ENCODE data around the gene ATRNL1.

The ATRNL1 gene

GRCh38 chr10:115163129-115163528, 70.0 kb downstream of the ATRNL1 start:
- H3K27me3 ChIP-seq (replicated peaks; ENCODE audit: insufficient read depth, low read length): no peaks in the 10 kb centered on the region
- H3K9me3 ChIP-seq (replicated peaks; ENCODE audit: insufficient read depth, low read length): no peaks in the 10 kb centered on the region

GRCh38 chr10:115164220-115164619, 71.1 kb downstream of the ATRNL1 start:
- no peaks in the 10 kb centered on the region for H3K4me1 ChIP-seq (ENCODE audit: low read length)
- no peak for DNase-seq
- TF ChIP-seq EZH2phosphoT487 (IDR thresholded peaks at IDR 0.05; ENCODE audit: low read length) (no peak), CTCF (IDR thresholded peaks at IDR 0.05; ENCODE audit: low read length) (no peak), EZH2 (optimal IDR thresholded peaks at IDR 0.05; ENCODE audit: low read depth, low read length) (no peak)
- no peak overlapping the region for H3K9ac ChIP-seq (ENCODE audit: low read length)
- H3K9me3 ChIP-seq (replicated peaks; ENCODE audit: insufficient read depth, low read length): no peaks in the 10 kb centered on the region
- no peaks in the 10 kb centered on the region for H4K20me1 ChIP-seq (ENCODE audit: insufficient read depth, low read length)
- no peak overlapping the region for H3K4me2 ChIP-seq (ENCODE audit: low read depth, low read length)
- H3K27me3 ChIP-seq (replicated peaks; ENCODE audit: insufficient read depth, low read length): no peaks in the 10 kb centered on the region
- no peaks in the 10 kb centered on the region for H3K36me3 ChIP-seq (replicated peaks; ENCODE audit: insufficient read depth, low read length)
- no peak overlapping the region for H3K4me3 ChIP-seq (ENCODE audit: low read length)
- H2AFZ ChIP-seq (ENCODE audit: low read length): no peak overlapping the region
- H3K9me2 ChIP-seq (replicated peaks; ENCODE audit: insufficient read depth, low read length): no peaks in the 10 kb centered on the region
- no peak overlapping the region for H3K27ac ChIP-seq (ENCODE audit: low read length)
- H3F3A ChIP-seq (ENCODE audit: insufficient read depth, low read length): no peaks in the 10 kb centered on the region
- H3K79me2 ChIP-seq (ENCODE audit: low read length): no peaks in the 10 kb centered on the region

More at GRCh38 chr10:115163129-115163528, 70.0 kb downstream of the ATRNL1 start:
- no peak overlapping the region for H3K9ac ChIP-seq (ENCODE audit: low read length)
- no peaks in the 10 kb centered on the region for H3K9me2 ChIP-seq (replicated peaks; ENCODE audit: insufficient read depth, low read length)
- TF ChIP-seq EZH2phosphoT487 (IDR thresholded peaks at IDR 0.05; ENCODE audit: low read length) (no peak), CTCF (IDR thresholded peaks at IDR 0.05; ENCODE audit: low read length) (no peak), EZH2 (optimal IDR thresholded peaks at IDR 0.05; ENCODE audit: low read depth, low read length) (no peak)
- H3F3A ChIP-seq (ENCODE audit: insufficient read depth, low read length): no peaks in the 10 kb centered on the region
- no peaks in the 10 kb centered on the region for H3K79me2 ChIP-seq (ENCODE audit: low read length)
- H3K36me3 ChIP-seq (replicated peaks; ENCODE audit: insufficient read depth, low read length): no peaks in the 10 kb centered on the region
- H2AFZ ChIP-seq (ENCODE audit: low read length): no peak overlapping the region
- no peak overlapping the region for H3K27ac ChIP-seq (ENCODE audit: low read length)
- no peak overlapping the region for H3K4me3 ChIP-seq (ENCODE audit: low read length)
- no peaks in the 10 kb centered on the region for H4K20me1 ChIP-seq (ENCODE audit: insufficient read depth, low read length)
- H3K4me2 ChIP-seq (ENCODE audit: low read depth, low read length): no peak overlapping the region
- H3K4me1 ChIP-seq (ENCODE audit: low read length): no peaks in the 10 kb centered on the region
- DNase-seq: no peak

GRCh38 chr10:115167751-115168150, 74.6 kb downstream of the ATRNL1 start:
- no peaks in the 10 kb centered on the region for H3K4me1 ChIP-seq (ENCODE audit: low read length)
- H3K36me3 ChIP-seq (replicated peaks; ENCODE audit: insufficient read depth, low read length): no peaks in the 10 kb centered on the region
- H3K4me3 ChIP-seq (ENCODE audit: low read length): no peak overlapping the region
- H3K9ac ChIP-seq (ENCODE audit: low read length): no peak overlapping the region
- H3K79me2 ChIP-seq (ENCODE audit: low read length): no peaks in the 10 kb centered on the region
- H4K20me1 ChIP-seq (ENCODE audit: insufficient read depth, low read length): no peaks in the 10 kb centered on the region
- TF ChIP-seq CTCF (IDR thresholded peaks at IDR 0.05; ENCODE audit: low read length): no peak
- no peak for TF ChIP-seq EZH2phosphoT487 (IDR thresholded peaks at IDR 0.05; ENCODE audit: low read length)
- TF ChIP-seq EZH2 (optimal IDR thresholded peaks at IDR 0.05; ENCODE audit: low read depth, low read length): no peak
- H3K27ac ChIP-seq (ENCODE audit: low read length): no peak overlapping the region
- no peaks in the 10 kb centered on the region for H3F3A ChIP-seq (ENCODE audit: insufficient read depth, low read length)
- no peak overlapping the region for H3K4me2 ChIP-seq (ENCODE audit: low read depth, low read length)
- no peak for DNase-seq
- no peak overlapping the region for H2AFZ ChIP-seq (ENCODE audit: low read length)
- H3K9me2 ChIP-seq (replicated peaks; ENCODE audit: insufficient read depth, low read length): no peaks in the 10 kb centered on the region
- no peaks in the 10 kb centered on the region for H3K27me3 ChIP-seq (replicated peaks; ENCODE audit: insufficient read depth, low read length)
- no peaks in the 10 kb centered on the region for H3K9me3 ChIP-seq (replicated peaks; ENCODE audit: insufficient read depth, low read length)

All from MM.1S (cell line).